Parathyroid adenoma (tissue), 2 donors: ENCODE results near the gene PDCD1.

Experiments
- H2AFZ ChIP-seq: fragments of 300-600 bp; sonication (generic); one replicate; pipeline ENCODE4 v1.7.0; 2017; ENCODE audit warnings: antibody characterized with exemption, mild to moderate bottlenecking
- H3K27ac ChIP-seq: fragments of 300-600 bp; sonication (generic); one replicate; pipeline ENCODE4 v1.7.0; 2017
- H3K27me3 ChIP-seq: fragments of 300-600 bp; sonication (generic); one replicate; pipeline ENCODE4 v1.7.0; 2017; ENCODE audit warnings: low read length; ENCODE audit not compliant: control insufficient read depth, insufficient read depth
- H3K36me3 ChIP-seq: fragments of 300-600 bp; sonication (generic); one replicate; pipeline ENCODE4 v1.7.0; 2017; ENCODE audit warnings: low read length; ENCODE audit not compliant: control insufficient read depth, insufficient read depth
- H3K4me1 ChIP-seq: fragments of 300-600 bp; sonication (generic); one replicate; pipeline ENCODE4 v1.7.0; 2017; ENCODE audit warnings: control low read depth
- H3K4me2 ChIP-seq: fragments of 300-600 bp; sonication (generic); one replicate; pipeline ENCODE4 v1.7.0; 2017; ENCODE audit warnings: low read length
- H3K4me3 ChIP-seq: fragments of 300-600 bp; sonication (generic); one replicate; pipeline ENCODE4 v1.7.0; 2017; ENCODE audit warnings: low read depth, low read length
- H3K79me2 ChIP-seq: fragments of 300-600 bp; sonication (generic); one replicate; pipeline ENCODE4 v1.7.0; 2017; ENCODE audit warnings: control low read depth
- H3K9ac ChIP-seq: fragments of 300-600 bp; sonication (generic); one replicate; pipeline ENCODE4 v1.7.0; 2017; ENCODE audit warnings: mild to moderate bottlenecking
- H3K9me3 ChIP-seq: fragments of 300-600 bp; sonication (generic); one replicate; pipeline ENCODE4 v1.7.0; 2017; ENCODE audit warnings: low read length; ENCODE audit not compliant: control insufficient read depth
- TF ChIP-seq, protein P1 (sequence below): fragments of 300-600 bp; sonication (generic); IDR thresholded peaks from one replicate; pipeline ENCODE4 v1.7.0; 2017; ENCODE audit warnings: antibody characterized with exemption, mild to moderate bottlenecking
- donor health status: primary hyperparathyroidism.

Gene PDCD1

DNA sequence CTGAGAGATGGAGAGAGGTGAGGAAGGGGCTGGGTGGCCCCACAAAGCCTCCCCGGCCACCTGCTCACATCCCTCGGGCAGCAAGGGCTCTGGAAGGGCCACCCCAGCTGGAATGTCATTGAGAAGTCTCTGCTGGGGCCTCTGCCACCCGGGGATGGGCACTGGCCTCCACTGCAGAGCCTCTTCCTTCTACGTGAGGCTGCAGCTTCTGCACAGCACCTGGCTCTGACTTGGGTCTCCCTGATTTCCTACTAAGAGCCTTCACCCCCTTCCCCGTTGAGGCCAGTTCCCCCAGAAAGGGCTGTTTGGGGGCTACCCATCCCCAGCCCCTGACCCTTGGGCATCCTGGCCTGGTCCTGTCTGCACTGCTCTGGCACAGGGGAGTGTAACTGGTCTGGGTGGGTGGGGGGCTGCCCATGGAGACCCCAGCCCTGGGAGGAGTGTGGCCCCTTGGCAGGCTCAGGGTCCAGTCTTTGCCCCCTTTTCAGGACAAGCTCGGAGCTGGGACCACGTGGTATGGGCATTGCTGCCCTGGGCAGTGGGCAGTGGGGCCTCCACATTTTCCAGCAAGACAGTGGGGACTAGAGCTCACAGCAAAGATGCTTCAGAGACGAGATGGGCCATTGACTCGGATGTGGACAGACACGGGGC is 5.6 kb downstream of the PDCD1 start:
- H3K4me2 ChIP-seq: no peak overlapping the region
- H3K4me1 ChIP-seq: no peaks in the 10 kb centered on the region
- no peak overlapping the region for H2AFZ ChIP-seq
- H3K9ac ChIP-seq: no peak overlapping the region
- H3K27ac ChIP-seq: no peak overlapping the region
- H3K27me3 ChIP-seq: no peaks in the 10 kb centered on the region
- H3K4me3 ChIP-seq: no peak overlapping the region
- H3K36me3 ChIP-seq: no peaks in the 10 kb centered on the region
- no peaks in the 10 kb centered on the region for H3K79me2 ChIP-seq
- H3K9me3 ChIP-seq: no peaks in the 10 kb centered on the region
- TF ChIP-seq, protein P1, sequence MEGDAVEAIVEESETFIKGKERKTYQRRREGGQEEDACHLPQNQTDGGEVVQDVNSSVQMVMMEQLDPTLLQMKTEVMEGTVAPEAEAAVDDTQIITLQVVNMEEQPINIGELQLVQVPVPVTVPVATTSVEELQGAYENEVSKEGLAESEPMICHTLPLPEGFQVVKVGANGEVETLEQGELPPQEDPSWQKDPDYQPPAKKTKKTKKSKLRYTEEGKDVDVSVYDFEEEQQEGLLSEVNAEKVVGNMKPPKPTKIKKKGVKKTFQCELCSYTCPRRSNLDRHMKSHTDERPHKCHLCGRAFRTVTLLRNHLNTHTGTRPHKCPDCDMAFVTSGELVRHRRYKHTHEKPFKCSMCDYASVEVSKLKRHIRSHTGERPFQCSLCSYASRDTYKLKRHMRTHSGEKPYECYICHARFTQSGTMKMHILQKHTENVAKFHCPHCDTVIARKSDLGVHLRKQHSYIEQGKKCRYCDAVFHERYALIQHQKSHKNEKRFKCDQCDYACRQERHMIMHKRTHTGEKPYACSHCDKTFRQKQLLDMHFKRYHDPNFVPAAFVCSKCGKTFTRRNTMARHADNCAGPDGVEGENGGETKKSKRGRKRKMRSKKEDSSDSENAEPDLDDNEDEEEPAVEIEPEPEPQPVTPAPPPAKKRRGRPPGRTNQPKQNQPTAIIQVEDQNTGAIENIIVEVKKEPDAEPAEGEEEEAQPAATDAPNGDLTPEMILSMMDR: no peak

DNA sequence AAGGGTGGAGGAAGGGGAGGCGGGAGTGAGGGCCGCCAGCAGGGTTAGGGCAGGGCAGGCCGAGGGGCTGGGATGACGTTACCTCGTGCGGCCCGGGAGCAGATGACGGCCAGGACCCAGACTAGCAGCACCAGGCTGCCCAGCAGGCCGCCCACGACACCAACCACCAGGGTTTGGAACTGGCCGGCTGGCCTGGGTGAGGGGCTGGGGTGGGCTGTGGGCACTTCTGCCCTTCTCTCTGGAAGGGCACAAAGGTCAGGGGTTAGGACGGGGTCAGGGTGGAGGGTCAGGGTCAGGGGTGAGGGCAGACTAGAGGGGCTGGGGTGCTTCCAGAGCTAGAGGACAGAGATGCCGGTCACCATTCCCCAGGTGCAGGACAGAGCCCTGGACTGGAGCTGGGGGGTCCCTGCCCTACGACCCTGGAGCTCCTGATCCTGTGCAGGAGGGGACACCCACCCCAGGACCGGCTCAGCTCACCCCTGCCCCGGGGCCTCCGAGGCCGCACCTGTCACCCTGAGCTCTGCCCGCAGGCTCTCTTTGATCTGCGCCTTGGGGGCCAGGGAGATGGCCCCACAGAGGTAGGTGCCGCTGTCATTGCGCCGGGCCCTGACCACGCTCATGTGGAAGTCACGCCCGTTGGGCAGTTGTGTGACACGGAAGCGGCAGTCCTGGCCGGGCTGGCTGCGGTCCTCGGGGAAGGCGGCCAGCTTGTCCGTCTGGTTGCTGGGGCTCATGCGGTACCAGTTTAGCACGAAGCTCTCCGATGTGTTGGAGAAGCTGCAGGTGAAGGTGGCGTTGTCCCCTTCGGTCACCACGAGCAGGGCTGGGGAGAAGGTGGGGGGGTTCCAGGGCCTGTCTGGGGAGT is 6.3 kb downstream of the PDCD1 start:
- H3K27me3 ChIP-seq: no peaks in the 10 kb centered on the region
- H2AFZ ChIP-seq: no peak overlapping the region
- no peak overlapping the region for H3K27ac ChIP-seq
- no peak overlapping the region for H3K4me2 ChIP-seq
- no peaks in the 10 kb centered on the region for H3K79me2 ChIP-seq
- no peaks in the 10 kb centered on the region for H3K9me3 ChIP-seq
- no peak overlapping the region for H3K4me3 ChIP-seq
- H3K9ac ChIP-seq: no peak overlapping the region
- TF ChIP-seq, protein P1: no peak
- no peaks in the 10 kb centered on the region for H3K36me3 ChIP-seq
- H3K4me1 ChIP-seq: no peaks in the 10 kb centered on the region

DNA sequence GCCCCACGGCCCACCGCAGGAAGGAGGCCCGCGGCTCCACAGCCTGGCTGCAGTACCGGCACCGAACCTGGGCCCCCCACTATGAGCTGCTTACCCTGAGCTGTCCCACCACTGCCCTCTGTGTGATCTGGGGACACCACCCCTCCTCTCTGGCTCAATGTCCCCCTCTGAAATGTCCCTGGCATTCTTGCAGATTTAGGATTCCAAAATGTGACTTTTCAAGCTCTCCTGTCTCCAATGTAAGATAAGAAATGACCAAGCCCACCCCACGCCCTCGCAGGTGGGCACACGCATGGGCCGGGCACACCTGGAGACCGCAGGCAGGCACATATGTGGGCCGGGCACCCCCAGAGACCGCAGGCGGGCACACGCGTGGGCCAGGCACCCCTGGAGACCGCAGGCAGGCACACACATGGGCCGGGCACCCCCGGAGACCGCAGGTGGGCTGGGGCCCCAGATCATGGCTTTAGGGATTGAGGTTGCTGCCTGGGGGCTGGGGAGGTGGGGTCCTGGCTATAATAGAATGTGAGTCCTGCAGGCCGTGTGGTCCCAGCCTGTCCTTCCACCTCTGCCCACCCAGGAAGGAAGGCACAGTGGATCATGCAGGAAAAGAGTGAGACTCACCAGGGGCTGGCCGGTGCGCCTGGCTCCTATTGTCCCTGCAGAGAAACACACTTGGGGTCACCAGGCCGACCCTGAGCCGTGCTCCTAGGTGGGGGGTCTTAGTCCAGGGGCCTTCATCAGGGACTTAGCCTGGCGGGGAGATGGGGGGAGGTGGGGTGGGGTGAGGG is 7.2 kb downstream of the PDCD1 start:
- Histone ChIP-seq H3K4me2 (no peak overlapping the region), H2AFZ (no peak overlapping the region), H3K4me1 (no peaks in the 10 kb centered on the region), H3K9me3 (no peaks in the 10 kb centered on the region), H3K27me3 (no peaks in the 10 kb centered on the region), H3K36me3 (no peaks in the 10 kb centered on the region), H3K9ac (no peak overlapping the region), H3K27ac (no peak overlapping the region), H3K79me2 (no peaks in the 10 kb centered on the region), H3K4me3 (no peak overlapping the region)
- TF ChIP-seq, protein P1: no peak

DNA sequence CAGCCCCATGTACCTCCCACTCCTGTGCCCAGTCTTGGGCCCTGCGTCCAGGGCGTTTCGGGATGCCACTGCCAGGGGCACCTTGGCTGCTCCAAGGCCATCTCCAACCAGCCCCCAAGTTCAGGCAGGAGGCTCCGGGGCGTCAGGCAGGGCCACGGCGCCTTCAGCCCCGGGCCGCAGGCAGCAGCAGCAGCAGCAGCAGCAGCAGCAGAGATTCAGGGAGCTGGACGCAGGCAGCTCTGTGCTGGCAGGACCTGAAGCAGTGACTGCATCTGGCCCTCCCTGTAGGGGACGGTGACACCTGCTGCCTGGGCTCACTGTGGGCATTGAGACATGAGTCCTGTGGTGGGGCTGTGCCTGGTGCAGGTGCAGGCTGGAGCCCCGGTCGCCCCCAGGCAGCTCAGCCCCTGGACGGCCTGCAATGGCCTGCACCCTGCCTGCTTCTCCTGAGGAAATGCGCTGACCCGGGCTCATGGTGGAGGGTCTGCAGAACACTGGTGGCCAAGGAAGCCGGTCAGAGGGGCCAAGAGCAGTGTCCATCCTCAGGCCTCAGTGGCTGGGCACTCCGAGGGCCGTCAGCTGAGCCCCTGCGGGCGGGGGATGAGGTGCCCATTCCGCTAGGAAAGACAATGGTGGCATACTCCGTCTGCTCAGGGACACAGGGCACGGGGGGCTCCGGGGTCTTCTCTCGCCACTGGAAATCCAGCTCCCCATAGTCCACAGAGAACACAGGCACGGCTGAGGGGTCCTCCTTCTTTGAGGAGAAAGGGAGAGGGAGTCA is 8.0 kb downstream of the PDCD1 start:
- Histone ChIP-seq H3K9ac (no peak overlapping the region), H3K4me2 (no peak overlapping the region), H3K9me3 (no peaks in the 10 kb centered on the region), H3K27ac (no peak overlapping the region), H3K4me3 (no peak overlapping the region), H3K79me2 (no peaks in the 10 kb centered on the region), H3K4me1 (no peaks in the 10 kb centered on the region), H2AFZ (no peak overlapping the region), H3K36me3 (no peaks in the 10 kb centered on the region), H3K27me3 (no peaks in the 10 kb centered on the region)
- TF ChIP-seq, protein P1: no peak
